ENCODE data around the gene CKM. TPM values are rescaled to one million over a fixed set of nuclear protein-coding genes. Genes with fewer than 3 reads are reported as not detected.

CKM gene
- total and polyA plus RNA-seq, 10 of the 15 experiments (the other 5 are each of a cell fraction or from before 2014, with no cell fraction given) = 0.08 to 0.14 (median 0.13) TPM; not detected in 5

DNA sequence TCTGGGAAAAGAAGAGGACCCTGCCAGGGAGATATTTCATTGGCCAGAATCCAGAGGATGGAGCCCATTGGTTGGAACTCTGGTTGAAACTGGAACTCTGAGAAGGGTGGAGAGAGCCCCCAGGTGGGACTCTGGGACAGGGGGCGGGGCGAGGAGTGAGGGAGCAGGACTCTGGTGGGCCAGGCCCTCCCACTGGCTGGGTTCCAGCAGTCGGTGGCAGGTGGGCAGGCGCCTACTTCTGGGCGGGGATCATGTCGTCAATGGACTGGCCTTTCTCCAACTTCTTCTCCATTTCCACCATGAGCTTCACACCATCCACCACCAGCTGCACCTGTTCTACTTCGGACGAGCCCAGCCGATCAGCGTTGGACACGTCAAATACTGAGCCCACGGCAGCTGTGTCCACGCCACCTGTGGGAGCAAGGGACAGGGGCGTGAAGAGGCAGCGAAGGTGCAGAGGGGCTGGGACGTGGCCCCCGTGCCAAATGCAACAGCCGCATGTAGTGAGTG lies 16.1 kb downstream of the CKM start:
- Histone ChIP-seq H3K4me3 (no peak overlapping the region), H3K27ac (ENCODE audit: control insufficient read depth, insufficient read depth) (no peak overlapping the region), H2AFZ (ENCODE audit: control insufficient read depth, low read depth, low read length) (no peak overlapping the region), H4K20me1 (ENCODE audit: control insufficient read depth, insufficient read depth) (no peaks in the 10 kb centered on the region), H3K36me3 (ENCODE audit: control insufficient read depth in 2 of 2, insufficient read depth in 2 of 2, low read length in 1 of 2) (no peaks in the 10 kb centered on the region), H3K9me3 (replicated peaks; ENCODE audit: control insufficient read depth, insufficient read depth, low read length) (no peaks in the 10 kb centered on the region; the same call in 2 of the 3 replicates), H3K4me2 (ENCODE audit: control insufficient read depth, insufficient read depth) (no peak overlapping the region), H3K4me1 (ENCODE audit: control insufficient read depth, insufficient read depth, low read length) (no peaks in the 10 kb centered on the region), H3K9ac (ENCODE audit: control insufficient read depth, insufficient read depth, low read length) (no peak overlapping the region), H3K79me2 (ENCODE audit: control insufficient read depth, insufficient read depth, low read length) (no peaks in the 10 kb centered on the region), H3K27me3 (replicated peaks in 1 of 2; ENCODE audit: control insufficient read depth in 2 of 2, insufficient read depth in 2 of 2, low read length in 1 of 2) (no peaks in the 10 kb centered on the region)
- TF ChIP-seq, protein P1, sequence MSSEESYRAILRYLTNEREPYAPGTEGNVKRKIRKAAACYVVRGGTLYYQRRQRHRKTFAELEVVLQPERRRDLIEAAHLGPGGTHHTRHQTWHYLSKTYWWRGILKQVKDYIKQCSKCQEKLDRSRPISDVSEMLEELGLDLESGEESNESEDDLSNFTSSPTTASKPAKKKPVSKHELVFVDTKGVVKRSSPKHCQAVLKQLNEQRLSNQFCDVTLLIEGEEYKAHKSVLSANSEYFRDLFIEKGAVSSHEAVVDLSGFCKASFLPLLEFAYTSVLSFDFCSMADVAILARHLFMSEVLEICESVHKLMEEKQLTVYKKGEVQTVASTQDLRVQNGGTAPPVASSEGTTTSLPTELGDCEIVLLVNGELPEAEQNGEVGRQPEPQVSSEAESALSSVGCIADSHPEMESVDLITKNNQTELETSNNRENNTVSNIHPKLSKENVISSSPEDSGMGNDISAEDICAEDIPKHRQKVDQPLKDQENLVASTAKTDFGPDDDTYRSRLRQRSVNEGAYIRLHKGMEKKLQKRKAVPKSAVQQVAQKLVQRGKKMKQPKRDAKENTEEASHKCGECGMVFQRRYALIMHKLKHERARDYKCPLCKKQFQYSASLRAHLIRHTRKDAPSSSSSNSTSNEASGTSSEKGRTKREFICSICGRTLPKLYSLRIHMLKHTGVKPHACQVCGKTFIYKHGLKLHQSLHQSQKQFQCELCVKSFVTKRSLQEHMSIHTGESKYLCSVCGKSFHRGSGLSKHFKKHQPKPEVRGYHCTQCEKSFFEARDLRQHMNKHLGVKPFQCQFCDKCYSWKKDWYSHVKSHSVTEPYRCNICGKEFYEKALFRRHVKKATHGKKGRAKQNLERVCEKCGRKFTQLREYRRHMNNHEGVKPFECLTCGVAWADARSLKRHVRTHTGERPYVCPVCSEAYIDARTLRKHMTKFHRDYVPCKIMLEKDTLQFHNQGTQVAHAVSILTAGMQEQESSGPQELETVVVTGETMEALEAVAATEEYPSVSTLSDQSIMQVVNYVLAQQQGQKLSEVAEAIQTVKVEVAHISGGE (CRISPR knock-in tag; IDR thresholded peaks at IDR 0.05) = no peak
- no peak for TF ChIP-seq SMARCA5 (IDR thresholded peaks at IDR 0.05)
- TF ChIP-seq RAD51 (IDR thresholded peaks at IDR 0.05) = no peak
- TF ChIP-seq SMC3 (IDR thresholded peaks at IDR 0.05; ENCODE audit: borderline replicate concordance, low read length) = no peak
- TF ChIP-seq JUNB (IDR thresholded peaks at IDR 0.05) = no peak
- TF ChIP-seq PAX8 (IDR thresholded peaks at IDR 0.05) = no peak
- no peak for TF ChIP-seq NFYB (IDR thresholded peaks at IDR 0.05; ENCODE audit: insufficient read depth, low read depth, low read length)
- no peak for TF ChIP-seq CHD1 (IDR thresholded peaks at IDR 0.05; ENCODE audit: low read depth, low read length)
- TF ChIP-seq POU2F2 (IDR thresholded peaks at IDR 0.05; ENCODE audit: borderline replicate concordance, low read depth, low read length) = no peak
- no peak for TF ChIP-seq POLR2AphosphoS5 (IDR thresholded peaks at IDR 0.05; ENCODE audit: low read length)
- TF ChIP-seq, protein P2, sequence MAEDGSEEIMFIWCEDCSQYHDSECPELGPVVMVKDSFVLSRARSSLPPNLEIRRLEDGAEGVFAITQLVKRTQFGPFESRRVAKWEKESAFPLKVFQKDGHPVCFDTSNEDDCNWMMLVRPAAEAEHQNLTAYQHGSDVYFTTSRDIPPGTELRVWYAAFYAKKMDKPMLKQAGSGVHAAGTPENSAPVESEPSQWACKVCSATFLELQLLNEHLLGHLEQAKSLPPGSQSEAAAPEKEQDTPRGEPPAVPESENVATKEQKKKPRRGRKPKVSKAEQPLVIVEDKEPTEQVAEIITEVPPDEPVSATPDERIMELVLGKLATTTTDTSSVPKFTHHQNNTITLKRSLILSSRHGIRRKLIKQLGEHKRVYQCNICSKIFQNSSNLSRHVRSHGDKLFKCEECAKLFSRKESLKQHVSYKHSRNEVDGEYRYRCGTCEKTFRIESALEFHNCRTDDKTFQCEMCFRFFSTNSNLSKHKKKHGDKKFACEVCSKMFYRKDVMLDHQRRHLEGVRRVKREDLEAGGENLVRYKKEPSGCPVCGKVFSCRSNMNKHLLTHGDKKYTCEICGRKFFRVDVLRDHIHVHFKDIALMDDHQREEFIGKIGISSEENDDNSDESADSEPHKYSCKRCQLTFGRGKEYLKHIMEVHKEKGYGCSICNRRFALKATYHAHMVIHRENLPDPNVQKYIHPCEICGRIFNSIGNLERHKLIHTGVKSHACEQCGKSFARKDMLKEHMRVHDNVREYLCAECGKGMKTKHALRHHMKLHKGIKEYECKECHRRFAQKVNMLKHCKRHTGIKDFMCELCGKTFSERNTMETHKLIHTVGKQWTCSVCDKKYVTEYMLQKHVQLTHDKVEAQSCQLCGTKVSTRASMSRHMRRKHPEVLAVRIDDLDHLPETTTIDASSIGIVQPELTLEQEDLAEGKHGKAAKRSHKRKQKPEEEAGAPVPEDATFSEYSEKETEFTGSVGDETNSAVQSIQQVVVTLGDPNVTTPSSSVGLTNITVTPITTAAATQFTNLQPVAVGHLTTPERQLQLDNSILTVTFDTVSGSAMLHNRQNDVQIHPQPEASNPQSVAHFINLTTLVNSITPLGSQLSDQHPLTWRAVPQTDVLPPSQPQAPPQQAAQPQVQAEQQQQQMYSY (CRISPR knock-in tag; IDR thresholded peaks at IDR 0.05) = no peak
- TF ChIP-seq ZNF207 (IDR thresholded peaks at IDR 0.05; ENCODE audit: borderline replicate concordance) = no peak
- TF ChIP-seq CHD2 (IDR thresholded peaks at IDR 0.05; ENCODE audit: borderline replicate concordance, low read depth, low read length) = no peak
- TF ChIP-seq ZZZ3 (IDR thresholded peaks at IDR 0.05; ENCODE audit: control insufficient read depth, insufficient read length, low read depth) = no peak
- no peak for TF ChIP-seq RFX5 (IDR thresholded peaks at IDR 0.05; ENCODE audit: low read depth, low read length)
- in situ Hi-C loops (cut with MboI) = no loop called here
- ChIA-PET CTCF (no interaction called here), SMC1A (ENCODE audit: uncharacterized antibody, unreplicated experiment) (no interaction called here), RAD21 (ENCODE audit: unreplicated experiment) (no interaction called here), POLR2A (no interaction called here)
- no peak for DNase-seq (ENCODE audit: low read depth, low spot score)
- no peak for FAIRE-seq
- WGBS (ENCODE audit: insufficient coverage, insufficient replicate concordance, low lambda C conversion rate, missing lambda C conversion rate) = 77% methylated on average over 18 of the region's 18 CpGs
- no TSS peak for BruUV-seq (replicated peaks)
- intact Hi-C loops (cut with micrococcal nuclease; ENCODE audit: unreplicated experiment) = no loop called here
- no peak for ATAC-seq
